Neural cell (in vitro differentiated cells): Measurements from ENCODE around the gene LRRC2. TPM values are rescaled to one million over a fixed set of nuclear protein-coding genes. Genes with fewer than 3 reads are reported as not detected.

Experiments used
- H2AFZ ChIP-seq: fragments of 200-600, 300-800 bp; sonication (generic), shearing (Covaris generic); 2 replicates; pipeline ENCODE4 v1.6.0; 2014; ENCODE audit warnings: low read depth, mild to moderate bottlenecking, antibody characterized with exemption, low read length, moderate library complexity
- H3F3A ChIP-seq: fragments of 200-600 bp; shearing (Covaris generic); 2 replicates; pipeline ENCODE4 v1.6.1; 2016; ENCODE audit warnings: mild to moderate bottlenecking, moderate library complexity, mixed read lengths, antibody characterized with exemption, low read length; ENCODE audit not compliant: insufficient read depth, poor library complexity, severe bottlenecking
- H3K27ac ChIP-seq: fragments of 200-600, 300-800 bp; sonication (generic), shearing (Covaris generic); 2 replicates; pipeline ENCODE4 v1.5.1; 2014; ENCODE audit warnings: mild to moderate bottlenecking, low read length, moderate library complexity
- H3K27me3 ChIP-seq: fragments of 300-800, 200-600 bp; sonication (generic), shearing (Covaris generic); 2 replicates; pipeline ENCODE4 v1.6.0; 2014; ENCODE audit warnings: mild to moderate bottlenecking, low read depth, low read length, moderate library complexity; ENCODE audit not compliant: insufficient read depth
- H3K36me3 ChIP-seq: fragments of 300-800, 200-600 bp; sonication (generic), shearing (Covaris generic); 2 replicates; pipeline ENCODE4 v1.5.1; 2014; ENCODE audit warnings: mild to moderate bottlenecking, antibody characterized with exemption, low read length, moderate library complexity; ENCODE audit not compliant: insufficient read depth
- H3K4me2 ChIP-seq: fragments of 300-800, 200-600 bp; sonication (generic), shearing (Covaris generic); 2 replicates; pipeline ENCODE4 v1.6.0; 2014; ENCODE audit warnings: mild to moderate bottlenecking, low read length
- H3K4me3 ChIP-seq: fragments of 300-800, 200-600 bp; sonication (generic), shearing (Covaris generic); 2 replicates; pipeline ENCODE4 v1.5.1; 2014; ENCODE audit warnings: mild to moderate bottlenecking, low read length, moderate library complexity
- H3K79me2 ChIP-seq: fragments of 200-600 bp; shearing (Covaris generic); replicated peaks from 2 replicates; pipeline ENCODE4 v1.6.0; 2014; ENCODE audit warnings: mild to moderate bottlenecking, low read length, moderate library complexity; ENCODE audit not compliant: insufficient read depth
- H3K9ac ChIP-seq: fragments of 300-800, 200-600 bp; sonication (generic), shearing (Covaris generic); 2 replicates; pipeline ENCODE4 v1.6.1; 2016; ENCODE audit warnings: mild to moderate bottlenecking, low read length, mixed read lengths
- H3K9me2 ChIP-seq: fragments of 200-600 bp; shearing (Covaris generic); 2 replicates; pipeline ENCODE4 v1.6.1; 2016; ENCODE audit warnings: mild to moderate bottlenecking, low read length, mixed read lengths; ENCODE audit not compliant: insufficient read depth
- H3K9me3 ChIP-seq: fragments of 200-600, 300-800 bp; sonication (generic), shearing (Covaris generic); 2 replicates; pipeline ENCODE4 v1.6.1; 2016; ENCODE audit warnings: mild to moderate bottlenecking, mixed run types, low read length, moderate library complexity, mixed read lengths
- H4K20me1 ChIP-seq: fragments of 200-600 bp; shearing (Covaris generic); 2 replicates; pipeline ENCODE4 v1.6.1; 2016; ENCODE audit warnings: mild to moderate bottlenecking, mixed run types; ENCODE audit not compliant: insufficient read depth
- EP300 ChIP-seq: fragments of 450-650 bp; conservative IDR thresholded peaks from 2 replicates; pipeline ENCODE4 v1.6.1; 2014; ENCODE audit warnings: antibody characterized with exemption, mild to moderate bottlenecking, moderate library complexity; ENCODE audit not compliant: poor library complexity, severe bottlenecking
- EZH2 ChIP-seq: fragments of 200-600, 300-800 bp; shearing (Covaris generic), sonication (generic); IDR thresholded peaks from 2 replicates; pipeline ENCODE4 v1.6.1; 2014; ENCODE audit warnings: antibody characterized with exemption, low read length, borderline replicate concordance, mild to moderate bottlenecking; ENCODE audit not compliant: insufficient read depth, poor library complexity, severe bottlenecking
- MXI1 ChIP-seq: fragments of 450-650 bp; conservative IDR thresholded peaks from 2 replicates; pipeline ENCODE4 v1.6.1; 2014; ENCODE audit warnings: antibody characterized with exemption, mild to moderate bottlenecking; ENCODE audit not compliant: poor library complexity, severe bottlenecking
- POLR2AphosphoS5 ChIP-seq: IDR thresholded peaks from 2 replicates; pipeline ENCODE4 v1.6.1; 2012
- RAD21 ChIP-seq: fragments of 450-650 bp; conservative IDR thresholded peaks from 2 replicates; pipeline ENCODE4 v1.6.1; 2014; ENCODE audit warnings: antibody characterized with exemption, mild to moderate bottlenecking, moderate library complexity
- SMC3 ChIP-seq: fragments of 450-650 bp; conservative IDR thresholded peaks from 2 replicates; pipeline ENCODE4 v1.6.1; 2014; ENCODE audit warnings: antibody characterized with exemption, mild to moderate bottlenecking, moderate library complexity; ENCODE audit not compliant: poor library complexity
- TAF1 ChIP-seq: IDR thresholded peaks from 2 replicates; pipeline ENCODE4 v1.6.1; 2012; ENCODE audit warnings: low read depth
- polyA plus RNA-seq: library from polyadenylated mRNA; depleted of rRNA; stranded (reverse); fragments of >200 nt; gene quantifications from 2 replicates; pipeline ENCODE4 v1.2.3, GENCODE V29; 2014
- TF ChIP-seq, protein P1 (sequence below): fragments of 450-650 bp; IDR thresholded peaks from 2 replicates; pipeline ENCODE4 v1.5.1; 2014; ENCODE audit warnings: antibody characterized with exemption, mild to moderate bottlenecking, moderate library complexity; ENCODE audit not compliant: poor library complexity, severe bottlenecking
- TF ChIP-seq, protein P2 (sequence below): IDR thresholded peaks from 2 replicates; pipeline ENCODE4 v1.6.1; 2012; ENCODE audit warnings: borderline replicate concordance

The LRRC2 gene
- polyA plus RNA-seq, 1 donor from 2014 or later: not detected

GRCh38 chr3:46574243-46574646 is 8.1 kb upstream of the LRRC2 start:
- TF ChIP-seq RAD21 (no peak), POLR2AphosphoS5 (no peak)
- H3K27me3 ChIP-seq: peaks cover 50% of the 10 kb centered on the region
- H3K4me3 ChIP-seq: no peak overlapping the region
- H3K79me2 ChIP-seq: no peaks in the 10 kb centered on the region
- H3K9me2 ChIP-seq: no peaks in the 10 kb centered on the region
- no peak overlapping the region for H3K4me2 ChIP-seq
- no peaks in the 10 kb centered on the region for H4K20me1 ChIP-seq
- H3K27ac ChIP-seq: no peak overlapping the region
- H2AFZ ChIP-seq: no peak overlapping the region
- no peaks in the 10 kb centered on the region for H3K36me3 ChIP-seq
- H3K9me3 ChIP-seq: no peaks in the 10 kb centered on the region
- no peaks in the 10 kb centered on the region for H3F3A ChIP-seq
- no peak overlapping the region for H3K9ac ChIP-seq

DNA sequence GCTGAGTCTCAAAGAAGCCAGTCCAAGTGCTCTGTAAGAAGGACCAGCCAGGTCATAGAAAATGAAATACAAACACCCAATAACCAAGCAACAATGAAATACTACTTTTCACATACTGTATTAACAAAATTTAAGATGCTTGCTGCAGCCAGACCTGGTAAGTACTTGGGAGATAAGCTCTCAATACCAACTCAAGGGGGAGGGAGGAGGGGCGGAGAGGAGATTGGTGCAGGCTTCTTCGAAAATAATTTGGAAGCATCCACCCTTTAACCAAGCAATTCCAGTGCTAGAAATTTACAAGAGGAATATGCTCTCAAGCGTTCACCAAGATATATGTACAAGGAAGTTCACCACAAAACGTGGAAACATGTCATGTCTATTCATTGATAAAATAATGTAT is 7.6 kb upstream of the LRRC2 start:
- Histone ChIP-seq H3K27ac (no peak overlapping the region), H2AFZ (no peak overlapping the region), H4K20me1 (no peaks in the 10 kb centered on the region), H3K9me2 (no peaks in the 10 kb centered on the region), H3K79me2 (no peaks in the 10 kb centered on the region), H3K9ac (no peak overlapping the region), H3F3A (no peaks in the 10 kb centered on the region), H3K9me3 (no peaks in the 10 kb centered on the region), H3K4me3 (no peak overlapping the region), H3K4me2 (no peak overlapping the region), H3K36me3 (no peaks in the 10 kb centered on the region), H3K27me3 (peaks cover 44% of the 10 kb centered on the region)
- TF ChIP-seq, protein P1, sequence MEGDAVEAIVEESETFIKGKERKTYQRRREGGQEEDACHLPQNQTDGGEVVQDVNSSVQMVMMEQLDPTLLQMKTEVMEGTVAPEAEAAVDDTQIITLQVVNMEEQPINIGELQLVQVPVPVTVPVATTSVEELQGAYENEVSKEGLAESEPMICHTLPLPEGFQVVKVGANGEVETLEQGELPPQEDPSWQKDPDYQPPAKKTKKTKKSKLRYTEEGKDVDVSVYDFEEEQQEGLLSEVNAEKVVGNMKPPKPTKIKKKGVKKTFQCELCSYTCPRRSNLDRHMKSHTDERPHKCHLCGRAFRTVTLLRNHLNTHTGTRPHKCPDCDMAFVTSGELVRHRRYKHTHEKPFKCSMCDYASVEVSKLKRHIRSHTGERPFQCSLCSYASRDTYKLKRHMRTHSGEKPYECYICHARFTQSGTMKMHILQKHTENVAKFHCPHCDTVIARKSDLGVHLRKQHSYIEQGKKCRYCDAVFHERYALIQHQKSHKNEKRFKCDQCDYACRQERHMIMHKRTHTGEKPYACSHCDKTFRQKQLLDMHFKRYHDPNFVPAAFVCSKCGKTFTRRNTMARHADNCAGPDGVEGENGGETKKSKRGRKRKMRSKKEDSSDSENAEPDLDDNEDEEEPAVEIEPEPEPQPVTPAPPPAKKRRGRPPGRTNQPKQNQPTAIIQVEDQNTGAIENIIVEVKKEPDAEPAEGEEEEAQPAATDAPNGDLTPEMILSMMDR: no peak
- TF ChIP-seq POLR2AphosphoS5: no peak
- no peak for TF ChIP-seq SMC3
- no peak for TF ChIP-seq EP300
- no peak for TF ChIP-seq MXI1
- TF ChIP-seq, protein P2, sequence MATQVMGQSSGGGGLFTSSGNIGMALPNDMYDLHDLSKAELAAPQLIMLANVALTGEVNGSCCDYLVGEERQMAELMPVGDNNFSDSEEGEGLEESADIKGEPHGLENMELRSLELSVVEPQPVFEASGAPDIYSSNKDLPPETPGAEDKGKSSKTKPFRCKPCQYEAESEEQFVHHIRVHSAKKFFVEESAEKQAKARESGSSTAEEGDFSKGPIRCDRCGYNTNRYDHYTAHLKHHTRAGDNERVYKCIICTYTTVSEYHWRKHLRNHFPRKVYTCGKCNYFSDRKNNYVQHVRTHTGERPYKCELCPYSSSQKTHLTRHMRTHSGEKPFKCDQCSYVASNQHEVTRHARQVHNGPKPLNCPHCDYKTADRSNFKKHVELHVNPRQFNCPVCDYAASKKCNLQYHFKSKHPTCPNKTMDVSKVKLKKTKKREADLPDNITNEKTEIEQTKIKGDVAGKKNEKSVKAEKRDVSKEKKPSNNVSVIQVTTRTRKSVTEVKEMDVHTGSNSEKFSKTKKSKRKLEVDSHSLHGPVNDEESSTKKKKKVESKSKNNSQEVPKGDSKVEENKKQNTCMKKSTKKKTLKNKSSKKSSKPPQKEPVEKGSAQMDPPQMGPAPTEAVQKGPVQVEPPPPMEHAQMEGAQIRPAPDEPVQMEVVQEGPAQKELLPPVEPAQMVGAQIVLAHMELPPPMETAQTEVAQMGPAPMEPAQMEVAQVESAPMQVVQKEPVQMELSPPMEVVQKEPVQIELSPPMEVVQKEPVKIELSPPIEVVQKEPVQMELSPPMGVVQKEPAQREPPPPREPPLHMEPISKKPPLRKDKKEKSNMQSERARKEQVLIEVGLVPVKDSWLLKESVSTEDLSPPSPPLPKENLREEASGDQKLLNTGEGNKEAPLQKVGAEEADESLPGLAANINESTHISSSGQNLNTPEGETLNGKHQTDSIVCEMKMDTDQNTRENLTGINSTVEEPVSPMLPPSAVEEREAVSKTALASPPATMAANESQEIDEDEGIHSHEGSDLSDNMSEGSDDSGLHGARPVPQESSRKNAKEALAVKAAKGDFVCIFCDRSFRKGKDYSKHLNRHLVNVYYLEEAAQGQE: no peak
- TF ChIP-seq TAF1: no peak
- no peak for TF ChIP-seq RAD21
- no peak for TF ChIP-seq EZH2

- Histone ChIP-seq H2AFZ (no peak overlapping the region), H3K27me3 (peaks cover 24% of the 10 kb centered on the region), H3K27ac (no peak overlapping the region), H4K20me1 (no peaks in the 10 kb centered on the region), H3K9me3 (no peaks in the 10 kb centered on the region), H3K9ac (no peak overlapping the region), H3K4me2 (no peak overlapping the region), H3K4me3 (no peak overlapping the region), H3K79me2 (no peaks in the 10 kb centered on the region), H3K36me3 (no peaks in the 10 kb centered on the region), H3K9me2 (no peaks in the 10 kb centered on the region), H3F3A (no peaks in the 10 kb centered on the region)
- no peak for TF ChIP-seq EP300
- TF ChIP-seq TAF1: no peak
- no peak for TF ChIP-seq RAD21
- TF ChIP-seq, protein P2: no peak
- TF ChIP-seq POLR2AphosphoS5: no peak
- no peak for TF ChIP-seq EZH2
- no peak for TF ChIP-seq MXI1
These were observed 5.6 kb upstream of the LRRC2 start for GRCh38 chr3:46571684-46572083.
